Measurements from ENCODE around the gene STRBP. TPM values are rescaled to one million over a fixed set of nuclear protein-coding genes. Genes with fewer than 3 reads are reported as not detected.

Gene STRBP
- total and polyA plus RNA-seq, 2 of the 4 experiments (the other 2 are of a cell fraction), result 2.1 to 2.5 TPM

DNA sequence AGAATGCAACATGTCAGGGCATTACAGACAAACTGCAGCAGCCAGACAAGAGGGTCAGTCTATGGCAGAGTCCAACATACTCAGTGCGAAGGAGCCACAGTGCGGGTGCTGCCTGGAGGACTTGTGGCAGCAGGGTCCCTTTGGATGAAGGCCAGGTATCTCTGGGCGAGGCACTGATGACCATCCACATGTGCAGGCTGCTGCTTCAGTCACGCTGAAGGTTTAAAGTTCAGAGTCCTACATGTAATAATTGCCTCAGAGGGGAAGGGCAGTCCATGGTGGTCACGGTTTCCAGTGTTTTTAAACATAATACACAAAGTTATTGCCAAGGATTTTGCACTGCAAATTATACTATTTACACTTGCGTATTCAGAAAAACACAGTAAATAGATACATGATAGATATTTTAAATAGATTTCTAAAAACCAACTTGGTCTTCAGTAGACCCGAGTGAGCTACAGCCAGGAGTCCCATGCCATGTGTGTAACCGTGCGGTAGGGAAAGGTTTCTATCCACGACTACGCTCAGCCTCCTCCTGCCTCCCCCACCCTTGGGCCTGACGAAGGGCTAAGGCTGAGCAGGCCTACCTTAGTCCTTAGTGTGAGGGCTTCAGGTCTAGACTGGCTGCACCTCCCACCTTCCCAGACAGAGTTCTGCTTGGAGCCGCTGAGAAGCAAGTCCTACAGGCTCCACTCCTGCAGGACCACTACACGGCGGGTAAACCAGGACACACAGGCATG, 158.7 kb downstream of the STRBP start:
- Histone ChIP-seq H3K56ac (ENCODE audit: extremely low read depth, insufficient read depth, low read length) (no peak overlapping the region), H3K4me3 (ENCODE audit: insufficient read depth, low read depth, low read length) (no peak overlapping the region), H3K27ac (ENCODE audit: insufficient read depth, low read length) (no peak overlapping the region), H3K18ac (ENCODE audit: low read depth, low read length) (no peak overlapping the region), H3K9ac (ENCODE audit: low read depth, low read length) (no peak overlapping the region), H2BK5ac (ENCODE audit: low read depth, low read length, poor library complexity, severe bottlenecking) (no peak overlapping the region), H3K4me1 (ENCODE audit: control insufficient read depth, insufficient read depth, low read length) (no peaks in the 10 kb centered on the region), H2AFZ (replicated peaks; ENCODE audit: low read length, poor library complexity) (no peak overlapping the region), H4K8ac (ENCODE audit: low read depth in 2 of 2, low read length in 2 of 2) (no peak overlapping the region), H3K36me3 (ENCODE audit: control insufficient read depth, insufficient read depth, low read length) (peaks cover 40% of the 10 kb centered on the region), H3K27me3 (ENCODE audit: control insufficient read depth, insufficient read depth, low read length) (no peaks in the 10 kb centered on the region), H2AK5ac (ENCODE audit: low read depth, low read length) (no peak overlapping the region), H3K23ac (ENCODE audit: low read depth, low read length) (no peak overlapping the region), H3K4me2 (ENCODE audit: low read depth, low read length) (no peak overlapping the region), H2BK20ac (ENCODE audit: low read depth, low read length) (no peak overlapping the region), H2BK15ac (ENCODE audit: low read depth, low read length) (no peak overlapping the region), H2BK120ac (ENCODE audit: low read depth, low read length) (no peak overlapping the region), H4K91ac (ENCODE audit: insufficient read depth, low read depth, low read length) (no peak overlapping the region), H3K79me1 (ENCODE audit: low read depth in 1 of 2, low read length in 2 of 2) (no peaks in the 10 kb centered on the region), H2AK9ac (replicated peaks; ENCODE audit: low read depth, low read length, poor library complexity) (no peak overlapping the region), H3K14ac (replicated peaks; ENCODE audit: low read depth, low read length) (no peak overlapping the region), H3K9me3 (ENCODE audit: control insufficient read depth, insufficient read depth, low read length) (no peaks in the 10 kb centered on the region), H4K5ac (ENCODE audit: low read depth, low read length) (no peak overlapping the region), H3K4ac (ENCODE audit: low read depth, low read length) (no peak overlapping the region), H4K20me1 (ENCODE audit: insufficient read depth, low read length) (no peaks in the 10 kb centered on the region), H3K9me1 (ENCODE audit: insufficient read depth, low read length) (peaks cover 6% of the 10 kb centered on the region; the same call in 1 of the 2 replicates)
- DNase-seq, result no peak
- BruUV-seq (replicated peaks), result no TSS peak
- no peak for TF ChIP-seq POLR2A (IDR thresholded peaks at IDR 0.05; ENCODE audit: low read depth, low read length)
- no peak for TF ChIP-seq MXI1 (IDR thresholded peaks at IDR 0.05; ENCODE audit: borderline replicate concordance, low read depth, low read length)
- no peak for TF ChIP-seq NFE2L2 (IDR thresholded peaks at IDR 0.05; ENCODE audit: low read depth, low read length)
- no peak for TF ChIP-seq RAD21 (IDR thresholded peaks at IDR 0.05; ENCODE audit: low read length)
- no peak for TF ChIP-seq CHD1 (IDR thresholded peaks at IDR 0.05; ENCODE audit: low read depth, low read length)
- TF ChIP-seq, protein P1, sequence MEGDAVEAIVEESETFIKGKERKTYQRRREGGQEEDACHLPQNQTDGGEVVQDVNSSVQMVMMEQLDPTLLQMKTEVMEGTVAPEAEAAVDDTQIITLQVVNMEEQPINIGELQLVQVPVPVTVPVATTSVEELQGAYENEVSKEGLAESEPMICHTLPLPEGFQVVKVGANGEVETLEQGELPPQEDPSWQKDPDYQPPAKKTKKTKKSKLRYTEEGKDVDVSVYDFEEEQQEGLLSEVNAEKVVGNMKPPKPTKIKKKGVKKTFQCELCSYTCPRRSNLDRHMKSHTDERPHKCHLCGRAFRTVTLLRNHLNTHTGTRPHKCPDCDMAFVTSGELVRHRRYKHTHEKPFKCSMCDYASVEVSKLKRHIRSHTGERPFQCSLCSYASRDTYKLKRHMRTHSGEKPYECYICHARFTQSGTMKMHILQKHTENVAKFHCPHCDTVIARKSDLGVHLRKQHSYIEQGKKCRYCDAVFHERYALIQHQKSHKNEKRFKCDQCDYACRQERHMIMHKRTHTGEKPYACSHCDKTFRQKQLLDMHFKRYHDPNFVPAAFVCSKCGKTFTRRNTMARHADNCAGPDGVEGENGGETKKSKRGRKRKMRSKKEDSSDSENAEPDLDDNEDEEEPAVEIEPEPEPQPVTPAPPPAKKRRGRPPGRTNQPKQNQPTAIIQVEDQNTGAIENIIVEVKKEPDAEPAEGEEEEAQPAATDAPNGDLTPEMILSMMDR (conservative IDR thresholded peaks at IDR 0.05; ENCODE audit: low read depth, low read length), result no peak
- TF ChIP-seq MAFK (IDR thresholded peaks at IDR 0.05; ENCODE audit: low read depth, low read length), result no peak
- TF ChIP-seq, protein P2, sequence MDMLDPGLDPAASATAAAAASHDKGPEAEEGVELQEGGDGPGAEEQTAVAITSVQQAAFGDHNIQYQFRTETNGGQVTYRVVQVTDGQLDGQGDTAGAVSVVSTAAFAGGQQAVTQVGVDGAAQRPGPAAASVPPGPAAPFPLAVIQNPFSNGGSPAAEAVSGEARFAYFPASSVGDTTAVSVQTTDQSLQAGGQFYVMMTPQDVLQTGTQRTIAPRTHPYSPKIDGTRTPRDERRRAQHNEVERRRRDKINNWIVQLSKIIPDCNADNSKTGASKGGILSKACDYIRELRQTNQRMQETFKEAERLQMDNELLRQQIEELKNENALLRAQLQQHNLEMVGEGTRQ (IDR thresholded peaks at IDR 0.05; ENCODE audit: low read depth, low read length), result no peak
- TF ChIP-seq RCOR1 (IDR thresholded peaks at IDR 0.05; ENCODE audit: insufficient replicate concordance, low read length), result no peak
- no peak for TF ChIP-seq FOS (IDR thresholded peaks at IDR 0.05; ENCODE audit: low read depth, low read length)
- no peak for TF ChIP-seq SMC3 (IDR thresholded peaks at IDR 0.05; ENCODE audit: low read depth, low read length)
- TF ChIP-seq, protein P3, sequence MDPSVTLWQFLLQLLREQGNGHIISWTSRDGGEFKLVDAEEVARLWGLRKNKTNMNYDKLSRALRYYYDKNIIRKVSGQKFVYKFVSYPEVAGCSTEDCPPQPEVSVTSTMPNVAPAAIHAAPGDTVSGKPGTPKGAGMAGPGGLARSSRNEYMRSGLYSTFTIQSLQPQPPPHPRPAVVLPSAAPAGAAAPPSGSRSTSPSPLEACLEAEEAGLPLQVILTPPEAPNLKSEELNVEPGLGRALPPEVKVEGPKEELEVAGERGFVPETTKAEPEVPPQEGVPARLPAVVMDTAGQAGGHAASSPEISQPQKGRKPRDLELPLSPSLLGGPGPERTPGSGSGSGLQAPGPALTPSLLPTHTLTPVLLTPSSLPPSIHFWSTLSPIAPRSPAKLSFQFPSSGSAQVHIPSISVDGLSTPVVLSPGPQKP (IDR thresholded peaks at IDR 0.05; ENCODE audit: borderline replicate concordance, low read depth, low read length), result no peak
- TF ChIP-seq BHLHE40 (IDR thresholded peaks at IDR 0.05; ENCODE audit: low read depth, low read length), result no peak
- WGBS, 2 experiments (ENCODE audit: extremely low coverage in 2 of 2, insufficient read length in 1 of 2), result 91% methylated on average over 4 of the region's 15 CpGs; no CpG with 5 or more reads in 1 of the 2 experiments
- dilution Hi-C loops (cut with HindIII; ENCODE audit: low sequenced_read_pairs, unreplicated experiment), result no loop called here
- POLR2A ChIA-PET (ENCODE audit: unreplicated experiment), result no interaction called here
- in situ Hi-C loops (cut with MboI; ENCODE audit: low sequenced_read_pairs), result no loop called here
- intact Hi-C loops (cut with micrococcal nuclease), result no loop called here
- CTCF ChIA-PET, result interaction anchor here (0.9 kb wide), 1 partner anchor 115 kb away, joined by 3 read pairs; no protein-coding TSS in a partner anchor
- no peak for ATAC-seq (ENCODE audit: low read depth)

All from IMR-90 (cell line).